ENCODE data around the gene MAP1B. TPM values are rescaled to one million over a fixed set of nuclear protein-coding genes. Genes with fewer than 3 reads are reported as not detected.

The MAP1B gene
- total RNA-seq, 1 experiment from 2014 or later: 34.6 TPM

GRCh38 chr5:72065751-72066255 lies 41.5 kb upstream of the MAP1B start:
- Mint-ChIP-seq H3K9me3 (ENCODE audit: low read depth, unreplicated experiment) (no peaks in the 10 kb centered on the region), H3K36me3 (ENCODE audit: insufficient read depth, unreplicated experiment) (peaks cover 5% of the 10 kb centered on the region), H3K4me3 (ENCODE audit: low read depth, unreplicated experiment) (no peak overlapping the region), H3K27ac (ENCODE audit: unreplicated experiment) (no peak overlapping the region), H3K27me3 (ENCODE audit: unreplicated experiment) (no peaks in the 10 kb centered on the region), H3K4me1 (ENCODE audit: low read depth, unreplicated experiment) (peaks cover 39% of the 10 kb centered on the region)
- TF ChIP-seq CTCF (IDR thresholded peaks at IDR 0.05; ENCODE audit: unreplicated experiment): no peak
- CTCF ChIA-PET: interaction anchor here (0.9 to 2.4 kb wide), 3 partner anchors 9 to 285 kb away, joined by 3 to 7 read pairs (median 4); no protein-coding TSS in a partner anchor
- intact Hi-C loops (cut with micrococcal nuclease; ENCODE audit: unreplicated experiment): loop anchor here (5.0 kb wide), 2 partner anchors 39 to 134 kb away; no protein-coding TSS in a partner anchor
- DNase-seq: no peak
- no TSS peak for BruUV-seq (replicated peaks)

- no TSS peak for BruUV-seq (replicated peaks)
- H3K4me1 Mint-ChIP-seq (ENCODE audit: low read depth, unreplicated experiment): peaks cover 39% of the 10 kb centered on the region
- no peak overlapping the region for H3K4me3 Mint-ChIP-seq (ENCODE audit: low read depth, unreplicated experiment)
- no peaks in the 10 kb centered on the region for H3K27me3 Mint-ChIP-seq (ENCODE audit: unreplicated experiment)
- intact Hi-C loops (cut with micrococcal nuclease; ENCODE audit: unreplicated experiment): loop anchor here (5.0 kb wide), 2 partner anchors 39 to 134 kb away; no protein-coding TSS in a partner anchor
- peak; percentile 24 for DNase-seq
- TF ChIP-seq CTCF (IDR thresholded peaks at IDR 0.05; ENCODE audit: unreplicated experiment): no peak
- H3K27ac Mint-ChIP-seq (ENCODE audit: unreplicated experiment): no peak overlapping the region
- peaks cover 5% of the 10 kb centered on the region for H3K36me3 Mint-ChIP-seq (ENCODE audit: insufficient read depth, unreplicated experiment)
- CTCF ChIA-PET: interaction anchor here (0.9 to 2.4 kb wide), 7 partner anchors 9 to 286 kb away, joined by 3 to 10 read pairs (median 4); no protein-coding TSS in a partner anchor
- no peaks in the 10 kb centered on the region for H3K9me3 Mint-ChIP-seq (ENCODE audit: low read depth, unreplicated experiment)
These were observed 40.6 kb upstream of the MAP1B start for GRCh38 chr5:72066705-72067107.

GRCh38 chr5:72067682-72068470 lies 39.4 kb upstream of the MAP1B start:
- Mint-ChIP-seq H3K4me3 (ENCODE audit: low read depth, unreplicated experiment) (no peak overlapping the region), H3K4me1 (ENCODE audit: low read depth, unreplicated experiment) (peaks cover 39% of the 10 kb centered on the region), H3K27ac (ENCODE audit: unreplicated experiment) (peak overlapping the region; percentile 50), H3K36me3 (ENCODE audit: insufficient read depth, unreplicated experiment) (peaks cover 5% of the 10 kb centered on the region), H3K27me3 (ENCODE audit: unreplicated experiment) (no peaks in the 10 kb centered on the region), H3K9me3 (ENCODE audit: low read depth, unreplicated experiment) (no peaks in the 10 kb centered on the region)
- DNase-seq: peak; percentile 71
- intact Hi-C loops (cut with micrococcal nuclease; ENCODE audit: unreplicated experiment): loop anchor here (5.0 kb wide), 2 partner anchors 41 to 136 kb away; no protein-coding TSS in a partner anchor
- CTCF ChIA-PET: interaction anchor here (0.6 to 2.4 kb wide), 6 partner anchors 8 to 224 kb away, joined by 3 to 10 read pairs (median 4); no protein-coding TSS in a partner anchor
- BruUV-seq (replicated peaks): no TSS peak
- TF ChIP-seq CTCF (IDR thresholded peaks at IDR 0.05; ENCODE audit: unreplicated experiment): no peak

GRCh38 chr5:72070529-72070928 lies 36.7 kb upstream of the MAP1B start:
- BruUV-seq (replicated peaks): no TSS peak
- CTCF ChIA-PET: no interaction called here
- intact Hi-C loops (cut with micrococcal nuclease; ENCODE audit: unreplicated experiment): no loop called here
- Mint-ChIP-seq H3K4me1 (ENCODE audit: low read depth, unreplicated experiment) (peaks cover 30% of the 10 kb centered on the region), H3K27me3 (ENCODE audit: unreplicated experiment) (no peaks in the 10 kb centered on the region), H3K27ac (ENCODE audit: unreplicated experiment) (no peak overlapping the region), H3K9me3 (ENCODE audit: low read depth, unreplicated experiment) (no peaks in the 10 kb centered on the region), H3K36me3 (ENCODE audit: insufficient read depth, unreplicated experiment) (peaks cover 5% of the 10 kb centered on the region), H3K4me3 (ENCODE audit: low read depth, unreplicated experiment) (no peak overlapping the region)
- TF ChIP-seq CTCF (IDR thresholded peaks at IDR 0.05; ENCODE audit: unreplicated experiment): no peak
- DNase-seq: no peak

All from Calu3 (cell line).